NCI-H2107 treated with DMSO at 0.1 percent for 48 hours (cell line): ENCODE measurements around the gene APC2.

Experiments
- DNase-seq: peaks from one replicate; lab custom pipeline; 2025; ENCODE audit not compliant: unreplicated experiment; lab: John Stamatoyannopoulos, UW

The APC2 gene

DNA sequence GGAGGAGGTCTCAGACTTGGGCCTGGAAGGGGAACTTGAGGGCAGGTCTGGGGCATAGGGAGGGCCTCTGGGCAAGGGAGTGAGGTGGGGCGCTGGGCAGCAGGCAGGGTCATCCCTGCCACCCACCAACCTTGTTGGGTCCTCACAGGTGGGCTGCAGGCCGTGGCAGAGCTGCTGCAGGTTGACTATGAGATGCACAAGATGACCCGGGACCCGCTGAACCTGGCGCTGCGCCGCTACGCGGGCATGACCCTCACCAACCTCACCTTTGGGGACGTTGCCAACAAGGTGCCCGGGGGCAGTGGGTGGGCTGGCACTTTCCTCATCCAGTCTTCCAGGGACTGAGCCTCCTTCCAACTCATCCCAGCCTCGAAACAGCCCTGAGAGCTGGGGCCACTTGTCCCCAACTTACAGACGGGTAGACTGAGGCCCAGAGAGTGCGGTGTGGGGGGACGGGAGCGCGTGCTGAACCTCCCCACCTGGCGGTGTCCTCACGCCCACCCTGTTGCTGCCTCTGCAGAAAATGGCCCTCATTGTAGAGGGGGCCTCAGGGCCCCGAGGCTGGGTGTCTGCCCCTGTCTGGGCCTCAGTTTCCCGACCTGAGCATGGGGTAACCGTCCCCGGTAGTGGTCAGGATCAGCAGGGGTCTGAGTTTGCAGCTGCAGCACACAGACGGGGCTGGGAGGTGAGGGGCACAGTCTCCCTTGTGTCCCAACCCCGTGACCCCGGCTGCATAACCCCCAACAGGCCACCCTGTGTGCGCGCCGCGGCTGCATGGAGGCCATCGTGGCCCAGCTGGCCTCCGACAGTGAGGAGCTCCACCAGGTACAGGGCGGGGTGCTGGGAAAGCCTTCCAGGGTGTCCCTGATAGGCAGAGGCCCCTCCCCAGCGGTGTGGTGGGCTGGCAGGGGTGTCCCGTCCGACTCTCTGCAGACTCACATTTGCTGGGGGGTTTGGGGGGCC lies 10.4 kb downstream of the APC2 start:
- DNase-seq, result no peak

- DNase-seq, result no peak
These were observed 11.9 kb downstream of the APC2 start for GRCh38 chr19:1461862-1462261.

DNA sequence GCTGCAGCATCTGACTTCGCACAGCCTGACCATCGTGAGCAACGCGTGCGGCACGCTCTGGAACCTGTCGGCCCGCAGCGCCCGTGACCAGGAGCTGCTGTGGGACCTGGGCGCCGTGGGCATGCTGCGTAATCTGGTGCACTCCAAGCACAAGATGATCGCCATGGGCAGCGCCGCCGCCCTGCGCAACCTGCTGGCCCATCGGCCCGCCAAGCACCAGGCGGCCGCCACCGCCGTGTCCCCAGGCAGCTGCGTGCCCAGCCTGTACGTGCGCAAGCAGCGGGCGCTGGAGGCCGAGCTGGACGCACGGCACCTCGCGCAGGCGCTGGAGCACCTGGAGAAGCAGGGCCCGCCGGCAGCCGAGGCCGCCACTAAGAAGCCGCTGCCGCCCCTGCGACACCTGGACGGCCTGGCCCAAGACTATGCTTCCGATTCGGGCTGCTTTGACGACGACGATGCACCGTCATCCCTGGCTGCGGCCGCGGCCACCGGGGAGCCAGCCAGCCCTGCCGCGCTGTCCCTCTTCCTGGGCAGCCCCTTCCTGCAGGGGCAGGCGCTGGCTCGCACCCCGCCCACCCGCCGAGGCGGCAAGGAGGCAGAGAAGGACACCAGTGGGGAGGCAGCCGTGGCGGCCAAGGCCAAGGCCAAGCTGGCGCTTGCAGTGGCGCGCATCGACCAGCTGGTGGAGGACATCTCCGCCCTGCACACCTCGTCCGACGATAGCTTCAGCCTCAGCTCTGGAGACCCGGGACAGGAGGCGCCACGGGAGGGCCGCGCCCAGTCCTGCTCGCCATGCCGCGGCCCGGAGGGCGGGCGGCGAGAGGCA lies 15.5 kb downstream of the APC2 start:
- DNase-seq, result no peak

- no peak for DNase-seq
These were observed 16.1 kb downstream of the APC2 start for GRCh38 chr19:1466018-1466460.

DNA sequence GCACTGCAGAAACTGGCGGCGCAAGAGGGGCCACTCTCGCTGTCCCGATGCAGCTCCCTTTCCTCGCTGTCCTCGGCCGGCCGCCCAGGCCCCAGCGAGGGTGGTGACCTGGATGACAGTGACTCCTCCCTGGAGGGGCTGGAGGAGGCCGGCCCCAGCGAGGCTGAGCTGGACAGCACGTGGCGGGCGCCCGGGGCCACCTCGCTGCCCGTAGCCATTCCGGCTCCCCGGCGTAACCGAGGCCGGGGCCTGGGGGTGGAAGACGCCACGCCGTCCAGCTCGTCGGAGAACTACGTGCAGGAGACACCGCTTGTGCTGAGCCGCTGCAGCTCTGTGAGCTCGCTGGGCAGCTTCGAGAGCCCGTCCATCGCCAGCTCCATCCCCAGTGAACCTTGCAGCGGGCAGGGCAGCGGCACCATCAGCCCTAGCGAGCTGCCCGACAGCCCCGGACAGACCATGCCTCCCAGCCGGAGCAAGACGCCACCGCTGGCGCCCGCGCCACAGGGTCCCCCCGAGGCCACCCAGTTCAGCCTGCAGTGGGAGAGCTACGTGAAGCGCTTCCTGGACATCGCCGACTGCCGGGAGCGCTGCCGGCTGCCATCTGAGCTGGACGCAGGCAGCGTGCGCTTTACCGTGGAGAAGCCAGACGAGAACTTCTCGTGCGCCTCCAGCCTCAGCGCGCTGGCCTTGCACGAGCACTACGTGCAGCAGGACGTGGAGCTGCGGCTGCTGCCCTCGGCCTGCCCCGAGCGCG lies 16.7 kb downstream of the APC2 start:
- no peak for DNase-seq

GRCh38 chr19:1467215-1467489 lies 17.2 kb downstream of the APC2 start:
- no peak for DNase-seq

- no peak for DNase-seq
These were observed 17.8 kb downstream of the APC2 start for GRCh38 chr19:1467490-1468273.

DNA sequence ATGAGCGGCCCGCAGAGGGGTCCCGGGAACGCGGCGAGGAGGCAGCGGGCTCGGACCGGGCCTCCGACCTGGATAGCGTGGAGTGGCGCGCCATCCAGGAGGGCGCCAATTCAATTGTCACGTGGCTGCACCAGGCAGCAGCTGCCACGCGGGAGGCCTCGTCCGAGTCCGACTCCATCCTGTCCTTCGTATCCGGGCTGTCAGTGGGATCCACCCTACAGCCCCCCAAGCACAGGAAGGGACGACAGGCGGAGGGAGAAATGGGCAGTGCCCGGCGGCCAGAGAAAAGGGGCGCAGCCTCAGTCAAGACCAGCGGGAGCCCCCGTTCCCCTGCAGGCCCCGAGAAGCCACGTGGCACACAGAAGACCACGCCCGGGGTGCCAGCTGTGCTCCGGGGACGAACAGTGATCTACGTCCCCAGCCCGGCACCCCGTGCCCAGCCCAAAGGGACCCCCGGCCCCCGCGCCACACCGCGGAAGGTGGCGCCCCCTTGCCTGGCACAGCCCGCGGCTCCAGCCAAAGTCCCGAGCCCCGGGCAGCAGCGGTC lies 18.4 kb downstream of the APC2 start:
- DNase-seq, result no peak

- no peak for DNase-seq
These were observed 18.9 kb downstream of the APC2 start for GRCh38 chr19:1468821-1469254.

- no peak for DNase-seq
These were observed 19.5 kb downstream of the APC2 start for GRCh38 chr19:1469255-1470054.

GRCh38 chr19:1470055-1470304 lies 20.1 kb downstream of the APC2 start:
- no peak for DNase-seq

GRCh38 chr19:1470305-1471009 lies 20.5 kb downstream of the APC2 start:
- DNase-seq, result no peak

DNA sequence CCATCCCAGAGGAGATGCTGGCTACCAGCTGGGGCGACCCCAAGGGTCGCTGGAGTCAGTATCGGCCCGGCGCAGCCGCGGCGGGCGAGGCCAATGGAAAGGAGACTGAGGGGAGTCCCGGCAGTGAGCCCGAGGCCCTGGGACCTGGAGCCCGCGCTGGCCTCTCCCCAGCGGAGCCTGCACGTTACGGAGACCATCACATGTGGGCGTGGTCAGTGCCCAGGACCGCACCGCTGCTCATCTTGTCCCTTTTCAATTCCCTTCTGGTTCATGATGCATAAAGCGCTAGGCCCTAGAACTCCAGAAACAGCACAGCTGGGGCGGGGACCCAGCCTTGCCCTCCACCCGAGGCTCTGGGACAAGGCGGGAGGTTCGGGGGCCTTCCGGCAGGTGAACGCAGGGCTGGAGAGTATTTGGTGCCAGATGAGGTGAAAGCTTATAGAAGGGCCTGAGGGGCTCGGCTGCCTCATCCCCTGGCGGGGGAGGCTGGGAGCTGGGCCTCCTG lies 21.1 kb downstream of the APC2 start:
- DNase-seq, result no peak

DNA sequence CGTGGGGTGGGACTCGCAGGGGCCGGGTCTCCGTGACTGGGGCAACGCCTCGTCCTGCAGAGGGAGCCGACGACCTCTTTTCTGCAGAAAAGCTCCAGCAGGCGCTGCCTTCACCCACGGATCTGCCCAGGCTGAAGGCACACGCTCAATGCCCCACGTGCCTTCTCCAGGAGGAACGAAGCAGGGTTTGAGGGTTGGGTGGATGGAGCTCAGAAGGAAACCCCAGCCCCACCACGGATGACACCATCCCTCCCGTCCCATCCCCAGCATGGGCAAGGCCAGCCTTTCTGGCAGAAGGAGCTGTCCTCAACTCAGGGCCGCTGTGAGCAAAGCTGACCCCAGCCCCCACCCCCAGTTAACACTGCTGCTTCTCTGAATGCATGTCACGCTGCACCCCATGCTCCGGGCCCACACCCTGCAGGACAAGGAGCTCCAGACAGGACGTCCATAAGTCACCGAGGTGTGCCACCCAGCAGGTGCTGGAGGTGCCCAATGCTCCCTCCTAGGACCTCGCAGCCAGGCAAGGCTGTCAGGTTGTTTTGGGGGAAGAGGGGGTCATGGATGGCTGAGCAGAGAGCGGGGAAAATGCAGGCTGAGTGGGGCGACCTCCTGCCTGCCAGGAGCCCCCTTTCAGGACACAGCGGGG lies 21.7 kb downstream of the APC2 start:
- no peak for DNase-seq

DNA sequence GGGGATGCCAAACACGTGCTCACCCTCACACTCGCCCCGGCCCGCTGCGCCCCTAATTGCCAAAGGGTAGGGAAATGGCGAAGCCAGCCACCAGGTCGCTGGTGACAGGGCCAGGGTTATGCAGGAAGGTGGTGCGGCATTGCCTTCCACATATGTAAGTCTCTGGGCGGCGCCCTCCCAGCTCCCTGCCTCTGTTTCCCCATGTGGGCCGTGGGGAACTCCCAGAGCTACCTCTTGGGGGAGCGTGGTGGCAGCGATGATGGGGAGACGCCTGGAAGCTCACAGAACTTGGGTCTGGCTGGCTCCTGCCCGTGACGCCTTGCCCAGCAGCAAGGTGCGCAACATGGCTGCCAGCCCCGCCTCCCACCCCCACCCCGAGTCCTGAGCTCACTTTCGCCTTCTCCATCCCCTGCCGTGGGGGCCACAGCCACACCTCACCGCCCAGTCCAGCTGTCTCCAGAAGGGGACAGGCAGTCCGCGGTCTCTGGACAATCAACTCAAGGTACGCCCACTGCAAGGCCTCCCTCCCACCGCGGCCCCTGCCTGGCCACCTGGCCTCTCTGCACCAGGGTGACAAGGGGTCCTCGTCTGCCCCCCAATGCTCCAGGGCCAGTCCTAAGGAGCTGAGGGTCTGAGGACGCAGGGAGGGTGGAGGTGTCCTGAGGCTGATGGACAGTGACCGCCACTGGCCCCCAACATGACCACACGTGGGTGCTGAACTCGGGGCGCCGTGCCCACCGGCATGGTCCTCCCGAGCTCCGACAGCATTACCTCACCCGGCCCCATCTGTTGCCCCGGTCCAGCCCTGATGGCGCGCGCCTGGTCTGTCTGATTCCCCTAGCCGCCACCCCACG lies 22.5 kb downstream of the APC2 start:
- DNase-seq, result no peak

GRCh38 chr19:1473085-1473851 lies 23.3 kb downstream of the APC2 start:
- no peak for DNase-seq
